ENCODE measurements around the gene MYH9.

Gene MYH9

GRCh38 chr22:36237462-36238372 is 150.1 kb downstream of the MYH9 start (continued):
- TF ChIP-seq, protein P1, sequence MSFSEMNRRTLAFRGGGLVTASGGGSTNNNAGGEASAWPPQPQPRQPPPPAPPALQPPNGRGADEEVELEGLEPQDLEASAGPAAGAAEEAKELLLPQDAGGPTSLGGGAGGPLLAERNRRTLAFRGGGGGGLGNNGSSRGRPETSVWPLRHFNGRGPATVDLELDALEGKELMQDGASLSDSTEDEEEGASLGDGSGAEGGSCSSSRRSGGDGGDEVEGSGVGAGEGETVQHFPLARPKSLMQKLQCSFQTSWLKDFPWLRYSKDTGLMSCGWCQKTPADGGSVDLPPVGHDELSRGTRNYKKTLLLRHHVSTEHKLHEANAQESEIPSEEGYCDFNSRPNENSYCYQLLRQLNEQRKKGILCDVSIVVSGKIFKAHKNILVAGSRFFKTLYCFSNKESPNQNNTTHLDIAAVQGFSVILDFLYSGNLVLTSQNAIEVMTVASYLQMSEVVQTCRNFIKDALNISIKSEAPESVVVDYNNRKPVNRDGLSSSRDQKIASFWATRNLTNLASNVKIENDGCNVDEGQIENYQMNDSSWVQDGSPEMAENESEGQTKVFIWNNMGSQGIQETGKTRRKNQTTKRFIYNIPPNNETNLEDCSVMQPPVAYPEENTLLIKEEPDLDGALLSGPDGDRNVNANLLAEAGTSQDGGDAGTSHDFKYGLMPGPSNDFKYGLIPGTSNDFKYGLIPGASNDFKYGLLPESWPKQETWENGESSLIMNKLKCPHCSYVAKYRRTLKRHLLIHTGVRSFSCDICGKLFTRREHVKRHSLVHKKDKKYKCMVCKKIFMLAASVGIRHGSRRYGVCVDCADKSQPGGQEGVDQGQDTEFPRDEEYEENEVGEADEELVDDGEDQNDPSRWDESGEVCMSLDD (tag by site-specific recombination; IDR thresholded peaks at IDR 0.05), result no peak
- TF ChIP-seq EGR2 (tag by site-specific recombination; IDR thresholded peaks at IDR 0.05; ENCODE audit: low read depth), result peak; percentile 81
- peak; percentile 87 for TF ChIP-seq ZFHX2 (tag by site-specific recombination; conservative IDR thresholded peaks at IDR 0.05)

DNA sequence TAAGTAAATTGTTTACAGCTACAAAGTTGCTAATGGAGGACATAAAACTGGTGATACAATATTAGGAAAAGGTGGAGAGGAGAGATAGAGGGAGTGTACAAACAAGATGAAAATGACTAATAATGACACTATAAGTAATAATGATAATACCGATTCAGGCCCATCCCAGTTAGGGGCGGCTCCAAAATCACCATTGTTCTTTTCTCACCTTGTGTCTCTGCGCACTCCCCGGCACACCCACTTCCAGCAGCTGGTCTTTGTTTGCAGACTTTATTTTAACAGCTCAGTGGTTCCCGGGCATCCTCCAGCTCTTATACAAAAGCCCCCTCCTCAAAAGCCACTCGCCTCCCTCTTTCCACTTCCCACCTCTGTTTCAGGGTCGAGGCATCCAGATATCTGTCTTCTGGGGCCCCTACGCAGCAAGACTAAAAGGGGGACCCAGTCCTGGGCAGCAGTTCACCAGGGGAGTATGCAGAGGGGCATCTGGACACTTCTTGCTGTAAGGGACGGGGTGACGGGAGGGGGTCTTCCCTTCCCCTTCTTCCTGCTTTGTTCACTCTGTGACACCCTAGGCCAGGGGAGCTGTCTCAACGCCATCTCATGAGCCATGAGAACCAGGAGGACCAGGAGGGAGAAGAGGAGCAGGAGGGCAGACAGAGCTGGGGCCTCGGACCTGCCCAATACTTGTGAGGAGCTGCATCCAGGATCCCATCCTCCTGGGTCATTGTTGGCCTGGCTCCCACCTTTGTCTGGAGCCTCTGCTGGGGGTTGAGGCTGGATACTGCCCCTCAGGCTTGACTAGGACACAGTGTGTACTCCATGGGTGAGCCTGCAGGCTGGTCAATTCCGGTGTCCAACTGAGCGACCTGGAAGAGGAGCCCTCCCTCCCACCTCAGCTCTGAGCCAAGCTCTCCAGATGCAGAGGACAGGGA is 151.1 kb downstream of the MYH9 start:
- no peak overlapping the region for H3K27ac ChIP-seq (ENCODE audit: extremely low read depth, low read depth, low read length)
- H3K9me3 ChIP-seq (ENCODE audit: control insufficient read depth, insufficient read depth, low read depth, low read length), result no peaks in the 10 kb centered on the region
- CTCF ChIA-PET, result interaction anchor here (0.6 to 3.1 kb wide), 5 partner anchors 25 to 250 kb away, joined by 3 to 13 read pairs (median 3); no protein-coding TSS in a partner anchor
- POLR2A ChIA-PET, result interaction anchor here (1.4 kb wide), 1 partner anchor 16 kb away, joined by 3 read pairs; no protein-coding TSS in a partner anchor
- TF ChIP-seq ZNF621 (tag by site-specific recombination; IDR thresholded peaks at IDR 0.05), result no peak
- no peak for TF ChIP-seq ZNF521 (tag by site-specific recombination; IDR thresholded peaks at IDR 0.05)
- no peak for TF ChIP-seq ZNF398 (tag by site-specific recombination; IDR thresholded peaks at IDR 0.05)
- TF ChIP-seq ZIC2 (tag by site-specific recombination; IDR thresholded peaks at IDR 0.05), result no peak
- no peak for TF ChIP-seq ZNF10 (tag by site-specific recombination; IDR thresholded peaks at IDR 0.05)
- TF ChIP-seq SALL2 (tag by site-specific recombination; IDR thresholded peaks at IDR 0.05; ENCODE audit: borderline replicate concordance), result no peak
- TF ChIP-seq ZFP41 (tag by site-specific recombination; IDR thresholded peaks at IDR 0.05; ENCODE audit: borderline replicate concordance), result no peak
- TF ChIP-seq, protein P2, sequence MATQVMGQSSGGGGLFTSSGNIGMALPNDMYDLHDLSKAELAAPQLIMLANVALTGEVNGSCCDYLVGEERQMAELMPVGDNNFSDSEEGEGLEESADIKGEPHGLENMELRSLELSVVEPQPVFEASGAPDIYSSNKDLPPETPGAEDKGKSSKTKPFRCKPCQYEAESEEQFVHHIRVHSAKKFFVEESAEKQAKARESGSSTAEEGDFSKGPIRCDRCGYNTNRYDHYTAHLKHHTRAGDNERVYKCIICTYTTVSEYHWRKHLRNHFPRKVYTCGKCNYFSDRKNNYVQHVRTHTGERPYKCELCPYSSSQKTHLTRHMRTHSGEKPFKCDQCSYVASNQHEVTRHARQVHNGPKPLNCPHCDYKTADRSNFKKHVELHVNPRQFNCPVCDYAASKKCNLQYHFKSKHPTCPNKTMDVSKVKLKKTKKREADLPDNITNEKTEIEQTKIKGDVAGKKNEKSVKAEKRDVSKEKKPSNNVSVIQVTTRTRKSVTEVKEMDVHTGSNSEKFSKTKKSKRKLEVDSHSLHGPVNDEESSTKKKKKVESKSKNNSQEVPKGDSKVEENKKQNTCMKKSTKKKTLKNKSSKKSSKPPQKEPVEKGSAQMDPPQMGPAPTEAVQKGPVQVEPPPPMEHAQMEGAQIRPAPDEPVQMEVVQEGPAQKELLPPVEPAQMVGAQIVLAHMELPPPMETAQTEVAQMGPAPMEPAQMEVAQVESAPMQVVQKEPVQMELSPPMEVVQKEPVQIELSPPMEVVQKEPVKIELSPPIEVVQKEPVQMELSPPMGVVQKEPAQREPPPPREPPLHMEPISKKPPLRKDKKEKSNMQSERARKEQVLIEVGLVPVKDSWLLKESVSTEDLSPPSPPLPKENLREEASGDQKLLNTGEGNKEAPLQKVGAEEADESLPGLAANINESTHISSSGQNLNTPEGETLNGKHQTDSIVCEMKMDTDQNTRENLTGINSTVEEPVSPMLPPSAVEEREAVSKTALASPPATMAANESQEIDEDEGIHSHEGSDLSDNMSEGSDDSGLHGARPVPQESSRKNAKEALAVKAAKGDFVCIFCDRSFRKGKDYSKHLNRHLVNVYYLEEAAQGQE (tag by site-specific recombination; IDR thresholded peaks at IDR 0.05), result no peak
- no peak for TF ChIP-seq ZNF239 (tag by site-specific recombination; IDR thresholded peaks at IDR 0.05)
- no peak for TF ChIP-seq ZNF132 (tag by site-specific recombination; IDR thresholded peaks at IDR 0.05; ENCODE audit: borderline replicate concordance)
- no peak for TF ChIP-seq ZNF791 (tag by site-specific recombination; IDR thresholded peaks at IDR 0.05)
- no peak for TF ChIP-seq SP2 (tag by site-specific recombination; IDR thresholded peaks at IDR 0.05)
- H3K4me1 ChIP-seq (ENCODE audit: control insufficient read depth, insufficient read depth, low read length), result peaks cover 9% of the 10 kb centered on the region
- peaks cover 0 to 38% of the 10 kb centered on the region in 2 experiments; a peak in 1 of 3 replicates for H3K36me3 ChIP-seq (ENCODE audit: control insufficient read depth in 2 of 2, insufficient read depth in 1 of 2, low read length in 2 of 2)
- H3K4me3 ChIP-seq (ENCODE audit: low read depth, low read length), result no peak overlapping the region

Measured in HEK293 (cell line).